ENCODE data around the gene VIPAS39. TPM values are rescaled to one million over a fixed set of nuclear protein-coding genes. Genes with fewer than 3 reads are reported as not detected.

VIPAS39 gene
- total RNA-seq, 1 donor from 2014 or later = 23.4 TPM

DNA sequence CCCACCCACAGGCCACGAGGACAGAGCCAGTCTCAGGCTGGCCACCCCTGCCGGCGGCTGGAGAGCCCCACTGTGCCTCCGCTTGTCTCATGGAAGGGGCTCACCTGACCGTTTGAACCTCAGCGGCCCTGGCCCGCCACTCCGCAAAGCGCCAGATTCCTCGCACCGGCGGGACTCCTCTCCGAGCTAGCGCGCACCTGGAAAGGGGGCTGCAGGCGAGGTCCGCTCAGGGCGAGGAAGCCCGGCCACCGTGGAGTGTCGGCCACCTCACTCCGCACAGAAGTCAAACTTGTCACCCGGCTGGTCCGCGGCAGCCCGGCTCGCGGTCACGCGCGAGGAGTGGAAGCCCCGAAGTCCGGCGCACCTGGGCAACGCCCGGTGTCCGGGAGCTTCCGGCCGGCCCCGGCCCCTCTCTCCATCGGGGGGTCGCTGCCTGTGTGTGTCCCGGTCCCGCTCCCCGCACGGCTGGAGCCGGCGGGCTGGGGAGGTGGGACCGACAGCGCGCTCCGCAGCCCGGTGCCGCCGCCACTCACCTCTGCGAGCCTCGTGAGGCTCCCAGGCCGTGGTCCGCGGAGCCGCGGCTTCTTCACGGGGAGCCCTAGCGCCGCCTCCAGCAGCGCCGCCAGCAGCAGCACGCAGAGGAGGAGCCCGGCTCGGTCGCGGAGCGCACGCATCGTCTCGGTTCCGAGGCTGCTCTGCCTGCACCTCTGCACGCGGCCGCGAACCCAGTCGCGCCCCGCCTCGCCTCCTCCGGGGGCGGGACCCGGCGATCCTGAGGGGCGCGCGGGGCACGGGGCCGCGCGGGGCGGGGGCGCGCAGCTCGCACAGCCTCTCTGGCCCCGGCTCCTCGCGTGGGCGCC, 40.9 kb upstream of the VIPAS39 start, which contains the start of gene ISM2:
TSS of gene ISM2 (minus strand) at position 697 of the 860 bp plus-strand sequence. CDS start at position 674, 23 bp downstream.
- H3K4me3 ChIP-seq (ENCODE audit: low read depth, low read length) = peak within 1 kb of the TSS; percentile 40
- peaks cover 28% of the 10 kb centered on the region for H3K27me3 ChIP-seq (ENCODE audit: control insufficient read depth, insufficient read depth, low read length)
- no peak for DNase-seq (ENCODE audit: low read depth)
- H3K36me3 ChIP-seq (ENCODE audit: control insufficient read depth, insufficient read depth, low read length) = no peaks in the 10 kb centered on the region
- TF ChIP-seq, protein P1, sequence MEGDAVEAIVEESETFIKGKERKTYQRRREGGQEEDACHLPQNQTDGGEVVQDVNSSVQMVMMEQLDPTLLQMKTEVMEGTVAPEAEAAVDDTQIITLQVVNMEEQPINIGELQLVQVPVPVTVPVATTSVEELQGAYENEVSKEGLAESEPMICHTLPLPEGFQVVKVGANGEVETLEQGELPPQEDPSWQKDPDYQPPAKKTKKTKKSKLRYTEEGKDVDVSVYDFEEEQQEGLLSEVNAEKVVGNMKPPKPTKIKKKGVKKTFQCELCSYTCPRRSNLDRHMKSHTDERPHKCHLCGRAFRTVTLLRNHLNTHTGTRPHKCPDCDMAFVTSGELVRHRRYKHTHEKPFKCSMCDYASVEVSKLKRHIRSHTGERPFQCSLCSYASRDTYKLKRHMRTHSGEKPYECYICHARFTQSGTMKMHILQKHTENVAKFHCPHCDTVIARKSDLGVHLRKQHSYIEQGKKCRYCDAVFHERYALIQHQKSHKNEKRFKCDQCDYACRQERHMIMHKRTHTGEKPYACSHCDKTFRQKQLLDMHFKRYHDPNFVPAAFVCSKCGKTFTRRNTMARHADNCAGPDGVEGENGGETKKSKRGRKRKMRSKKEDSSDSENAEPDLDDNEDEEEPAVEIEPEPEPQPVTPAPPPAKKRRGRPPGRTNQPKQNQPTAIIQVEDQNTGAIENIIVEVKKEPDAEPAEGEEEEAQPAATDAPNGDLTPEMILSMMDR (IDR thresholded peaks at IDR 0.05; ENCODE audit: insufficient read depth, low read length, poor library complexity, severe bottlenecking) = no peak

DNA sequence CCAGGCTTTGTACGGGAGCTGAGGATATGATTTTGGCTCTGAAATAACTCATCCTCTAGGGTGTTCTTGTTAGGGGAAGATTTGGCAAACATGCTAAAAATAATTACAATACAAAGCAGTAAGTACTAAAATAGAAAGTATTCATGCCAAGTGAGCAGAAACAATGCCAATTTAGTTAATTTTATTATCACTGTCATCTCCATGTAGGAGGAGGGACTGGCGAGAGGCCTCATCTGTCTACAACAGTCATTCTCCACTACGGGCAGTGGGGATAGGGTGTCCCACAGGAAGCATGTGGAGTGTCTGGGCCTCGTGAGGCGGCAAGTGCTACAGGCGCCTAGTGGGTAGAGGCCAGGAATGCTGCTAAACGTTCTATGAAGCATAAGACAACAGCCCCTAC, 37.9 kb upstream of the VIPAS39 start:
- no peaks in the 10 kb centered on the region for H3K36me3 ChIP-seq (ENCODE audit: control insufficient read depth, insufficient read depth, low read length)
- TF ChIP-seq, protein P1 (IDR thresholded peaks at IDR 0.05; ENCODE audit: insufficient read depth, low read length, poor library complexity, severe bottlenecking) = no peak
- H3K27me3 ChIP-seq (ENCODE audit: control insufficient read depth, insufficient read depth, low read length) = peaks cover 28% of the 10 kb centered on the region
- no peak for DNase-seq (ENCODE audit: low read depth)
- no peak overlapping the region for H3K4me3 ChIP-seq (ENCODE audit: low read depth, low read length)

GRCh38 chr14:77491056-77491455, 33.7 kb upstream of the VIPAS39 start:
- Histone ChIP-seq H3K36me3 (ENCODE audit: control insufficient read depth, insufficient read depth, low read length) (no peaks in the 10 kb centered on the region), H3K4me3 (ENCODE audit: low read depth, low read length) (no peak overlapping the region), H3K27me3 (ENCODE audit: control insufficient read depth, insufficient read depth, low read length) (no peaks in the 10 kb centered on the region)
- TF ChIP-seq, protein P1 (IDR thresholded peaks at IDR 0.05; ENCODE audit: insufficient read depth, low read length, poor library complexity, severe bottlenecking) = no peak
- DNase-seq (ENCODE audit: low read depth) = no peak

DNA sequence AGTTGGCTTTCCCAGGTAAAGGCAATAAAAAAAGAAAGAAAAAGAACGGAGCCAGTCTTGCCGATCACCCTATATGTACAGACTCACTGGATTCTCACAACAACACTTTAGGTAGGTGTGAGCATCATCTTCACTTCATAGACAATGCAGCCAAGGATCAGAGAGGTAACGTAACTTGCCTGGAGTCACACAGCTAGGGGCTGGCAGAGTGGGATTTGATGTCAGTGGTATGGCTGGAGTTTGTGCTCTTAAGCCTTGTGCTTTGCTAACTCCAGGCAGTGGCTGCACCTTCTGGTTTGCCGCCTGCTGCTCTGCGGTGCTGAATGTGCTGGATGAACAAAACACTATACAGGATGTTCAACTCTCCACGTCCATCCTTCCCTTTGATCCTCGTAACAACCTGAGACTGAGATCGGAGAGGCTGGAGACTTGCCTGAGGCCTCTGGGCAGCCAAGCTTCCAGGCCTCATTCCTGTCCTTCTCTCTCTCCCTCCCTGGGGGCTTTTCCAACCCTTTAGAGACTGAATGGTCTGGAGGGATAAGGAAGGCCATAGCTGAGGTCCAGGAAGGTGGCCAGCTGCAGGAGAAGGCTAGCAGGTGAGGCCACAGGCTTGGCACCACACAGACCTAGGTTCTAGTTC, 33.1 kb upstream of the VIPAS39 start:
- TF ChIP-seq, protein P1 (IDR thresholded peaks at IDR 0.05; ENCODE audit: insufficient read depth, low read length, poor library complexity, severe bottlenecking) = no peak
- DNase-seq (ENCODE audit: low read depth) = no peak

GRCh38 chr14:77489041-77489440, 31.6 kb upstream of the VIPAS39 start:
- H3K4me3 ChIP-seq (ENCODE audit: low read depth, low read length) = no peak overlapping the region
- no peaks in the 10 kb centered on the region for H3K36me3 ChIP-seq (ENCODE audit: control insufficient read depth, insufficient read depth, low read length)
- DNase-seq (ENCODE audit: low read depth) = no peak
- TF ChIP-seq, protein P1 (IDR thresholded peaks at IDR 0.05; ENCODE audit: insufficient read depth, low read length, poor library complexity, severe bottlenecking) = no peak
- no peaks in the 10 kb centered on the region for H3K27me3 ChIP-seq (ENCODE audit: control insufficient read depth, insufficient read depth, low read length)

More for the DNA sequence above, 33.1 kb upstream of the VIPAS39 start:
- H3K36me3 ChIP-seq (ENCODE audit: control insufficient read depth, insufficient read depth, low read length) = no peaks in the 10 kb centered on the region
- H3K27me3 ChIP-seq (ENCODE audit: control insufficient read depth, insufficient read depth, low read length) = no peaks in the 10 kb centered on the region
- H3K4me3 ChIP-seq (ENCODE audit: low read depth, low read length) = no peak overlapping the region

Data from kidney epithelial cell (primary cell).